Stimulated activated naive B cell treated with anti-CD40 and anti-IgM and Interleukin-4, amounts not matched to agents 10 μg/mL and 1 μg/mL and 100 μg/mL, for 72 hours (primary cell): ENCODE data around the gene CALM1.

ENCODE experiments used
- ATAC-seq, 2 donors: fragments of 150-1000 bp; cut with Tn5 transposase; replicated peaks; 2 replicates each; pipeline ENCODE4 v1.10.0; 2021; ENCODE audit warnings: moderate library complexity in 1 of 2
- DNase-seq: peaks from one replicate; pipeline ENCODE4 v3.0.0; 2021
- H3K27ac Mint-ChIP-seq: one replicate; pipeline ENCODE4 v1.8.0; 2022; ENCODE audit warnings: mild to moderate bottlenecking, mixed read lengths
- H3K27me3 Mint-ChIP-seq, 2 donors: one replicate each; pipeline ENCODE4 v1.8.0; 2022; ENCODE audit warnings: mixed read lengths in 2 of 2
- H3K36me3 Mint-ChIP-seq, 2 donors: one replicate each; pipeline ENCODE4 v1.8.0; 2022; ENCODE audit warnings: mixed read lengths in 2 of 2, mild to moderate bottlenecking in 1 of 2
- H3K4me1 Mint-ChIP-seq, 2 donors: one replicate each; pipeline ENCODE4 v1.8.0; 2022; ENCODE audit warnings: mixed read lengths in 2 of 2, mild to moderate bottlenecking in 1 of 2
- H3K4me3 Mint-ChIP-seq, 2 donors: one replicate each; pipeline ENCODE4 v1.8.0; 2022; ENCODE audit warnings: mild to moderate bottlenecking in 2 of 2, mixed read lengths in 2 of 2, moderate library complexity in 1 of 2
- H3K9me3 Mint-ChIP-seq, 2 donors: one replicate each; pipeline ENCODE4 v1.8.0; 2022; ENCODE audit warnings: mixed read lengths in 2 of 2, mild to moderate bottlenecking in 1 of 2

The CALM1 gene

DNA sequence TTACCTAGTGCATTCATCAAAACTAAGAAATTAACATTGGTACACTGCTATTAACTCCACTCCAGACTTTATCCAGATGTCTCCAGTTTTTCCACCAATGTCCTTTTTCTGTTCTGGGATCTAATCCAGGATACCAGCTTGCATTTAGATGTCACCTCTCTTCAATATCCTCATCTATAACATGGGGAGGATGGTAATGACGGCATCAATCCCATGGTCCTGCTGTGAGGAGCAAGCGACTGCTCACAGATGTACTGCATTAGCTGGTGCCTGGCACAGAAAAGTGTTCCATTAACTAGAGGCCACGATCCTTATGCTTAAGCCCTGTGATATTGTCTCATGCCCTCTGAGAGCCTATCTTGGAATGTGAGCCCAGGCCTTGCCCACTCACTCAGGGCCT lies 53.8 kb downstream of the CALM1 start:
- H3K4me1 Mint-ChIP-seq: peaks cover 14 to 18% of the 10 kb centered on the region in 2 donors
- ATAC-seq (no peak), DNase-seq (no peak)
- H3K27ac Mint-ChIP-seq: no peak overlapping the region
- no peaks in the 10 kb centered on the region for H3K36me3 Mint-ChIP-seq
- peaks cover 0 to 4% of the 10 kb centered on the region in 2 donors for H3K9me3 Mint-ChIP-seq
- no peak overlapping the region for H3K4me3 Mint-ChIP-seq
- peaks cover 0 to 13% of the 10 kb centered on the region in 2 donors for H3K27me3 Mint-ChIP-seq

DNA sequence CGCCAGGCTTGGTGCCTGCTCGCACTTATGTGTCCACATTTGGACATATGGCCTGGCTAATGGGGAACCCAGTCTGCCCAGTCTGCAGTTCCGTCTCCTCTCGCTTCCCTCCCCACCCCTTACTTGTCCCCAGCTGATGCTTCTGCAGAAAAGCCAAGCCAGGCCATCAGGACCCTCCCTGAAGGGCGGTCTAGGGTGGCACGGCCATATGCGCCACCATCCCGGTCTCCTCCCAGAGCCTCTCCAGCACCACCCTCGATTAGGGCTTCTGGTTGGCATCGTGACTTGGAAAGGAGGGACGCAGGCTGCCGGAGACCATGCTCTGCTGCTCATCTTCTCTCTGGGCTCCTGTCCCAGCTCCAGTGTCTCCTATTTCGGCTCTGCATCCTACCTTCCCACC lies 54.6 kb downstream of the CALM1 start:
- H3K4me3 Mint-ChIP-seq: peak overlapping the region in 1 of 2 donors; percentile 26
- no peaks in the 10 kb centered on the region for H3K36me3 Mint-ChIP-seq
- ATAC-seq (no peak), DNase-seq (no peak)
- peak overlapping the region; percentile 60 for H3K27ac Mint-ChIP-seq
- H3K9me3 Mint-ChIP-seq: peaks cover 0 to 4% of the 10 kb centered on the region in 2 donors
- H3K4me1 Mint-ChIP-seq: peaks cover 14 to 18% of the 10 kb centered on the region in 2 donors
- H3K27me3 Mint-ChIP-seq: peaks cover 0 to 13% of the 10 kb centered on the region in 2 donors

DNA sequence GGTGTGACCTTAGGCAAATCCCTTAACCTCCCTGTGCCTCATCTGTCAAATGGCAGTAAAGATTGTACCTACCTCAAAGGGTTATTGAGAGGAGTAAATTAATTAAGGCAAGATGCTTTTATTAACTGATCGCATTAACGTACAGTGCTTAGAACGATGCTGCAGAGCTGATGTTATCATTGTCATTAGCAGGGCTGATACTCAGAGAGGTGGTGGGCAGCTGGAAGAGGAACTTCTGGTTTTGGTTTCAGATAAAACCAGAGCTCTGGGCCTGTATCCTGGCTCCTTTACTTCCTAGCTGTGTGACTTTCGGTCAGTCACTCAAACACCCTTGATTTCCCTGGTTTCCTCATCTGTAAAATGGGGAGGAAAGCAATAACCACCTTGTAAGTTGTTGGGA lies 55.1 kb downstream of the CALM1 start:
- H3K36me3 Mint-ChIP-seq: no peaks in the 10 kb centered on the region

DNA sequence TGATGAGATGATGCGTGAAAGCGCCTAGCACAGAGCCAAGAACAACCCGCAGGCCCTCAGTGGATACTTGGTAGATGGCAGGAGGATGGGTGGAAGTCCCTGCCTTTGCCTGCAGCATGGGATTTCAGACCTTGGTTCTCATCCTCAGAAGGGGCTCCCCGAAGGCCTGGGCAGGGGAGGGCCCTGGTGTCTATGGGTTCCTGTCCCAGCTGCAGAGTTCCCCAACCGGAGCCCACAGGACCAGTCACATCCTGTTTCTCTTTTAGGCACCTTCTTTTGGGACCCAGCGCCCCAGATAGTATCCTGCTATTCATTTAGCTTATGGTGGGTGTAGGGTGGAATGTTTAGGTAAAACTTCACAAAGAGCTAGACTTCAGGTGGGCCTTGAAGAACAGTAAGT lies 55.5 kb downstream of the CALM1 start:
- Mint-ChIP-seq H3K4me3 (peak overlapping the region in 1 of 2 donors; percentile 17), H3K27me3 (peaks cover 0 to 13% of the 10 kb centered on the region in 2 donors), H3K4me1 (peaks cover 14 to 18% of the 10 kb centered on the region in 2 donors), H3K27ac (peak overlapping the region; percentile 78), H3K36me3 (no peaks in the 10 kb centered on the region), H3K9me3 (peaks cover 0 to 4% of the 10 kb centered on the region in 2 donors)
- peak; percentile 71 to 87 for ATAC-seq
- DNase-seq: peak; percentile 21

More for the DNA sequence above, 55.1 kb downstream of the CALM1 start:
- H3K27ac Mint-ChIP-seq: peak overlapping the region; percentile 78
- DNase-seq (no peak), ATAC-seq (peak; percentile 51 to 74)
- H3K4me1 Mint-ChIP-seq: peaks cover 14 to 18% of the 10 kb centered on the region in 2 donors
- peak overlapping the region in 1 of 2 donors; percentile 26 for H3K4me3 Mint-ChIP-seq
- peaks cover 0 to 13% of the 10 kb centered on the region in 2 donors for H3K27me3 Mint-ChIP-seq
- peaks cover 0 to 4% of the 10 kb centered on the region in 2 donors for H3K9me3 Mint-ChIP-seq

DNA sequence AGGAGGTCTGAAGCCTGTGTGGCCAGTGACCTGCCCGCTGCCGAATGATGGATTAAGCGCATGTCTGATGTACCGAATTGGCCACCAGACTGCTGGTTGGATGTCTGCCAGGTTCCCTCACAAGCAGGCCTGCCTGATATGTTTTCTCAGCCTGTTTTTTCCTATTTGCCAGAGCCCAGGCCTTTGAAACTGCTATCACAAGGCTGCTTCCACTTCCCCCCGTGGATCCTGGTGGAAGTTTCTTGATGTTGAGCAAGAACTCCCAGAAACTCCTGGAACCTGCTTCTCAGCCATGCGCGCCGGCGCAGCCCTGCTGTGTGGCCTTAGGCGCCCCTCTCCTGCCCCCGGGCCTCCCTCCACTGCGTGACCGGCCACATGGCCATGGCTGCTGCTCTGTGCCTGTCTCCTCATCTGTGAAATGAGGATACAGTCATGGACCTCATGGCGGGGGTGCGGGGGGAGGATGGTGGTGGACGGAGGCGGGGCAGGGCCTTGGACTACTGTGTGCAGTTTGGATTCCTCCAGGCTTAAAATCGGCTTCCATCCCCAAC lies 56.6 kb downstream of the CALM1 start:
- Mint-ChIP-seq H3K4me3 (no peak overlapping the region), H3K27ac (no peak overlapping the region), H3K27me3 (peaks cover 0 to 5% of the 10 kb centered on the region in 2 donors), H3K36me3 (no peaks in the 10 kb centered on the region), H3K4me1 (peaks cover 14 to 18% of the 10 kb centered on the region in 2 donors), H3K9me3 (no peaks in the 10 kb centered on the region)
- no peak for ATAC-seq
- no peak for DNase-seq

DNA sequence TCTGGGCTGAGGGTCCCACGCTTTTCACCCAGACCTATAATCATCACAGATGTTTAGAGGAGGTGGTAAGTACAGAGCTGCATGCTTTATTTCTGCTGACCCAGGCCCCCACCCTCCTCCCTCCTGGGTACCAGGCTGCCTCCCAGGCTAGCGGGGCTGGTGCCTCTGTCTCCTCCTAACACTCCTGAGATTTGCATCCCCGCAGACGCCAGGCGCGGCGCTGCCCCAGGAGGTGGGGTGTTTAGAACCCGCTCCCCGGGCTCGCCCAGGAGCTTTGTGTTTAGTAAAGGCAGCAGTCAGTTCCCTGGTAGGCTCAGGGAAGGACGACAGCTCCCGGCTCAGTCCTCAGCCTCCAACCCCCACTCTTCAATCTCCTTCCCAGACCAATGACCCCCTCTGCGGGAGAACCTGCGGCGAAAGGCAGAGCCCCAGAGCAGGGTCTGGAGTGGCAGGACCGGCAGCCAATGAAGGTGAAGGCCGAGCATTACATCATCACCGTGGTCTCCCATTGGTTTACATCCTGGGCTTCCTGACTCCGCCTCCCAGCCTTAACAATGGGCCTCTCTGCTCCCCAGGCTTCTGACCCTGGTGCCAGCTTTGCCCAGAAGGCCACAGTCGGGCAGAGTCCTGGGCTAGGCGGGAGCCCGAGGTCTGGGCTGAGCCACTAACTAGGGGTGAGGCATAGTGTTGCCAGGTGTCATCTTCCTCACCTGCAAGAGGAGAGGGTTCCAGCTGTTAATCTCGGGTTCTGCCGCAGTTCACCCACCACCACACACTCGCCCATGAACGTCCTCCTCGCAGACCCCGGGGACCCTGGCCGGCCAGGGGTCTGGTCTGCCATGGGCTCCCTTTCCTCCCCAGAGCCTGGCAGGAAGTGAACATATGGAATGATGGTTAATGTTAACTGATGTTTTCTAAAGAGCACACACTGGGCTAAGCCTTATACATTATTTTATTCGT lies 57.5 kb downstream of the CALM1 start:
- Mint-ChIP-seq H3K36me3 (no peaks in the 10 kb centered on the region), H3K27me3 (peaks cover 0 to 5% of the 10 kb centered on the region in 2 donors), H3K4me3 (no peak overlapping the region), H3K9me3 (no peaks in the 10 kb centered on the region), H3K4me1 (peaks cover 14 to 18% of the 10 kb centered on the region in 2 donors), H3K27ac (no peak overlapping the region)
- ATAC-seq: no peak
- DNase-seq: no peak

DNA sequence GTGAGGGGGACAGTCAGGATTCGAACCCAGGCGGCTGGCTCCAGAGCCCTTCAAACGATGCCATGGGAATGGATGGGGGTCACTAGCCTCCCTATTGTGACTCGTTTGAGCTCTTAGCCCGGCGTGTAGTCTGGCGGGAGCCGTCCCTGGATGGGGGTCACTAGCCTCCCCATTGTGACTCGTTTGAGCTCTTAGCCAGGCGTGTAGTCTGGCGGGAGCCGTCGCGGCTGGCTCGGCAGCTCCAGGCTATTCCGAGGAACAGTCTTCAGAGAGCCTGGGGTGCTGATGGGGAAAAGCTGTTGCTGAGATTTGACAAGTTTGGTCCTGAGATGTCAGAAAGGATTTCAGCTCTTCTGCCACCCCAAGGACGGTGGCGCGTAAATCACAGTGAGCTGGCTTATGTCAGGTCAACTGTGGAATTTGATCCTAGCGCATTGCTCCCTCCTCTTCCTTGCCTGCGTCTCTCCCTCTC lies 58.3 kb downstream of the CALM1 start:
- no peak for ATAC-seq
- Mint-ChIP-seq H3K4me1 (peaks cover 14 to 18% of the 10 kb centered on the region in 2 donors), H3K27ac (no peak overlapping the region), H3K27me3 (no peaks in the 10 kb centered on the region), H3K4me3 (no peak overlapping the region), H3K9me3 (no peaks in the 10 kb centered on the region), H3K36me3 (no peaks in the 10 kb centered on the region)
- no peak for DNase-seq

DNA sequence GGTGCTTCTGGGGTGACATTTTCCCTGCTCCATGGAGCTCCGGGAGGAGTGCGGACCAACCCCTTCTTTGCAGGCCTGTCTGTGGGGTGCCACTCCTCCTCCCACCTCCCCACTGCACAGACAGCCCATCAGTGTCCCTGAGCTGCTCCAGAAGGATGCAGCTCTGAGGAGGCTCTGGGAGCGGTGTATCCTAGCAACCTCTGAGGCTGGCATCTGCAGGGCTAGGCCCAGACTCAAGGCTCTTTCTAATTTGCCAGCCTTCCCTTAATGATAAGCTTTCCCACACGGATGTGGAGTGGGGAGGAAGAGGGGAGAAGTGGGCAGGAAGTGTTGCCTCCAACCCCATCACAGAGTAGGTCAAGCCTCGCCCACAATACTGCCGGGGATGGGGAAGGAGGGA lies 59.7 kb downstream of the CALM1 start:
- H3K4me1 Mint-ChIP-seq: peaks cover 12 to 16% of the 10 kb centered on the region in 2 donors
- no peak overlapping the region for H3K4me3 Mint-ChIP-seq
- no peak overlapping the region for H3K27ac Mint-ChIP-seq
- no peaks in the 10 kb centered on the region for H3K36me3 Mint-ChIP-seq
- ATAC-seq: no peak
- no peak for DNase-seq
- no peaks in the 10 kb centered on the region for H3K27me3 Mint-ChIP-seq
- no peaks in the 10 kb centered on the region for H3K9me3 Mint-ChIP-seq

DNA sequence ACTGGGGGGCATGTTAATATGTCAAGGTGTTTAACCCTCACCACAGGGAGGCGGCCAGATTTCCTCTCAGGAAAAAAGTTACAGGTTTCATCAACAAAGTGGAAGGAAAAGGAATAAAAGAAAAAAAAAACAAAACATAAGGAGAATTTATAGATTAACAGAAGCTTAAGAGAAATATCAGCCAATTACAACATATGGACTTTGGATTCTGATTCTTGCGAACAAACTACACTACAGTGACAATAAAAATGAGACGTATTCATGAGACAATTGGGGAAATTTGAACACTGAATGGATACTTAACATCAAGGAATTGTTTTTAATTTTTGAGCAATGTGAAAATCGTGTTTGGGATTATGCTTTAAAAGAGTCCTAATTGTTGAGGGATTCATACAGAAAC lies 60.4 kb downstream of the CALM1 start:
- Mint-ChIP-seq H3K4me3 (no peak overlapping the region), H3K4me1 (peaks cover 7 to 10% of the 10 kb centered on the region in 2 donors), H3K9me3 (no peaks in the 10 kb centered on the region), H3K27ac (no peak overlapping the region), H3K36me3 (no peaks in the 10 kb centered on the region), H3K27me3 (no peaks in the 10 kb centered on the region)
- no peak for ATAC-seq
- no peak for DNase-seq
